Mononuclear cell (primary cell): ENCODE results near the gene TBC1D32. TPM values are rescaled to one million over a fixed set of nuclear protein-coding genes. Genes with fewer than 3 reads are reported as not detected.
"Not testable (repeated sequence)": the region's sequence is repeated elsewhere in the genome, so short reads cannot be mapped to it uniquely, and the experiment has no call there.

Experiments
- H3K27me3 ChIP-seq: 2 replicates; pipeline ENCODE4 v1.6.0; 2011; ENCODE audit warnings: low read length, control low read depth; ENCODE audit not compliant: insufficient read depth
- H3K4me1 ChIP-seq: 2 replicates; pipeline ENCODE4 v1.5.1; 2011; ENCODE audit warnings: mild to moderate bottlenecking, low read length, control low read depth; ENCODE audit not compliant: insufficient read depth
- H3K4me3 ChIP-seq: 2 replicates; pipeline ENCODE4 v1.5.1; 2011; ENCODE audit warnings: mild to moderate bottlenecking, low read length, moderate library complexity
- H3K9me3 ChIP-seq: 2 replicates; pipeline ENCODE4 v1.5.1; 2011; ENCODE audit warnings: low read depth, mild to moderate bottlenecking, control low read depth, low read length
- total RNA-seq: library from RNA; depleted of rRNA; stranded (reverse); fragments of >200 nt; gene quantifications from one replicate; pipeline ENCODE4 v1.2.3, GENCODE V29; 2012

TBC1D32 gene
- total RNA-seq, 1 donor = 13.4 TPM

- H3K4me3 ChIP-seq = no peak overlapping the region
- peaks cover 4% of the 10 kb centered on the region for H3K27me3 ChIP-seq
- H3K9me3 ChIP-seq = no peaks in the 10 kb centered on the region
- H3K4me1 ChIP-seq = peaks cover 6% of the 10 kb centered on the region
Observed at GRCh38 chr6:121338956-121339355, 4.7 kb upstream of the TBC1D32 start.

- no peaks in the 10 kb centered on the region for H3K9me3 ChIP-seq
- peaks cover 11% of the 10 kb centered on the region for H3K4me1 ChIP-seq
- peaks cover 4% of the 10 kb centered on the region for H3K27me3 ChIP-seq
- H3K4me3 ChIP-seq = no peak overlapping the region
Observed at GRCh38 chr6:121338366-121338765, 4.1 kb upstream of the TBC1D32 start.

GRCh38 chr6:121335087-121336008 lies 1.1 kb upstream of the TBC1D32 start:
- Histone ChIP-seq H3K27me3 (no peaks in the 10 kb centered on the region), H3K4me1 (peaks cover 11% of the 10 kb centered on the region), H3K4me3 (peak overlapping the region; percentile 64), H3K9me3 (no peaks in the 10 kb centered on the region)

- H3K9me3 ChIP-seq, H3K27me3 ChIP-seq: not testable (repeated sequence)
- Histone ChIP-seq H3K4me3 (peak overlapping the region; percentile 64), H3K4me1 (peaks cover 11% of the 10 kb centered on the region)
Observed at GRCh38 chr6:121333694-121334093, 586 bp downstream of the TBC1D32 start.

- H3K27me3 ChIP-seq = no peaks in the 10 kb centered on the region
- peaks cover 11% of the 10 kb centered on the region for H3K4me1 ChIP-seq
- H3K9me3 ChIP-seq = no peaks in the 10 kb centered on the region
- no peak overlapping the region for H3K4me3 ChIP-seq
Observed at GRCh38 chr6:121333196-121333595, 1.1 kb downstream of the TBC1D32 start.

DNA sequence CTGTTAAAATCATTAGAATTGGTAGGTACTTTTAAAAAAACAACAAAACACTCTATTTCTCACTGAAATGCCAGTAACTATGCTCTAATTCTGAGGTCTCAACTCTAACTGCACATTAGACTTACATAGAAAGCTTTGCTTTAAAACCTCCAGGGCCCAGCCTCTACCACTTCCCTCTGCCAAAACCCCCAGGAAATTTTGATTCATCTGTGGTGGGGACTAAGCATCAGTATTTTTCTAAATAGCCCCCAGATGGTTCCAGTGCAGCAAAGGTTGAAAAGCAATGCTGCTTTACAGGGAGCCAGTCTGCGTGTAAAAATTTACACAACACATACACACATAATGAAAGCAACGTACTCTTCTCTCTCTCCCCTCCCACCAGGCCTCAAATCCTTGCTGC lies 3.8 kb downstream of the TBC1D32 start:
- no peak overlapping the region for H3K4me3 ChIP-seq
- H3K27me3 ChIP-seq = no peaks in the 10 kb centered on the region
- peaks cover 11% of the 10 kb centered on the region for H3K4me1 ChIP-seq
- H3K9me3 ChIP-seq = no peaks in the 10 kb centered on the region

DNA sequence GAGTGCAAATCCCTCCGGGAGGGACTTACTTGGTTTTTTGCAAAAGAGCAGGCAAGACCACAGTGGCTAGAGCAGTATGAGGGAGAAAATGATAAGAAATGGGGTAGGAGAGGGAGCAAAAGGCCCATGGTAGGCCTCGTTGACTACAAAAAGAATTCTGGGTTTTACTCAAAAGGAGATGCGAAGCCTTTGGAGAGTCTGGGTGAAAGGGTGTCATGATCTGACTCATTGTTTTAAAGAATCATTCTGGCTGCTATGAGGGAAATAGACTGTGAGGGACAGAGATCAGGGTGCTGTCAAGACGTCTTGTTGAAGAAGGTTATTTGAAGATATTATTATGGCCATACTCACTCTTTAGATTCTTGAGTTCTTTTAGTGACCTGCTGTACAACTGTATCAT lies 13.0 kb downstream of the TBC1D32 start:
- H3K9me3 ChIP-seq = no peaks in the 10 kb centered on the region
- no peaks in the 10 kb centered on the region for H3K27me3 ChIP-seq
- no peaks in the 10 kb centered on the region for H3K4me1 ChIP-seq
- H3K4me3 ChIP-seq = no peak overlapping the region

- H3K9me3 ChIP-seq = no peaks in the 10 kb centered on the region
- no peaks in the 10 kb centered on the region for H3K27me3 ChIP-seq
- H3K4me1 ChIP-seq = no peaks in the 10 kb centered on the region
- H3K4me3 ChIP-seq = no peak overlapping the region
Observed at GRCh38 chr6:121319603-121320002, 14.7 kb downstream of the TBC1D32 start.

- Histone ChIP-seq H3K27me3 (no peaks in the 10 kb centered on the region), H3K9me3 (no peaks in the 10 kb centered on the region), H3K4me1 (no peaks in the 10 kb centered on the region), H3K4me3 (no peak overlapping the region)
Observed at GRCh38 chr6:121319112-121319553, 15.1 kb downstream of the TBC1D32 start.

GRCh38 chr6:121314381-121315112 lies 19.7 kb downstream of the TBC1D32 start:
- no peaks in the 10 kb centered on the region for H3K9me3 ChIP-seq

GRCh38 chr6:121311814-121312213 lies 22.5 kb downstream of the TBC1D32 start:
- not testable (repeated sequence) for H3K27me3 ChIP-seq, H3K9me3 ChIP-seq, H3K4me1 ChIP-seq, H3K4me3 ChIP-seq

More at GRCh38 chr6:121314381-121315112, 19.7 kb downstream of the TBC1D32 start:
- Histone ChIP-seq H3K4me1 (no peaks in the 10 kb centered on the region), H3K4me3 (no peak overlapping the region), H3K27me3 (no peaks in the 10 kb centered on the region)

DNA sequence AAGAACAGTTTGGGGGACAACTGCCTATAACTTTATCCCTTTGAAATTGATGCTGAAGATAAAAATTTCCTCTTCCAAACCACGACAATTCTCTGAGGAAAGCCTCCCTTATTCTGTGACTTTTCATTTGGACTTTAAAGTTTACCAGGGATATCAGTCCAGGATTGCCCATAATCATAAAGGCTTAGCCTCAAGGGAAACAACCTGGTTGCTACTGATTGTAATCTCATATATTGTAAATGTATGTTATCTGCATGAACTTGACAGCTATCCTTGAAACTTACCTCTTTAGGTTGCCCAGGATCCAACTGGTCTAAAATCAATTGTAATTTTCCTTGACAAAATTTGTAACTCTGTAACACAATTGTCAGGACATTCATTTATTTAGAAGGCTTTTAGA lies 23.8 kb downstream of the TBC1D32 start:
- no peaks in the 10 kb centered on the region for H3K9me3 ChIP-seq
- H3K4me3 ChIP-seq = no peak overlapping the region
- no peaks in the 10 kb centered on the region for H3K27me3 ChIP-seq
- H3K4me1 ChIP-seq = no peaks in the 10 kb centered on the region

GRCh38 chr6:121309768-121310469 lies 24.4 kb downstream of the TBC1D32 start:
- Histone ChIP-seq H3K4me3 (no peak overlapping the region), H3K27me3 (no peaks in the 10 kb centered on the region), H3K4me1 (no peaks in the 10 kb centered on the region), H3K9me3 (no peaks in the 10 kb centered on the region)

DNA sequence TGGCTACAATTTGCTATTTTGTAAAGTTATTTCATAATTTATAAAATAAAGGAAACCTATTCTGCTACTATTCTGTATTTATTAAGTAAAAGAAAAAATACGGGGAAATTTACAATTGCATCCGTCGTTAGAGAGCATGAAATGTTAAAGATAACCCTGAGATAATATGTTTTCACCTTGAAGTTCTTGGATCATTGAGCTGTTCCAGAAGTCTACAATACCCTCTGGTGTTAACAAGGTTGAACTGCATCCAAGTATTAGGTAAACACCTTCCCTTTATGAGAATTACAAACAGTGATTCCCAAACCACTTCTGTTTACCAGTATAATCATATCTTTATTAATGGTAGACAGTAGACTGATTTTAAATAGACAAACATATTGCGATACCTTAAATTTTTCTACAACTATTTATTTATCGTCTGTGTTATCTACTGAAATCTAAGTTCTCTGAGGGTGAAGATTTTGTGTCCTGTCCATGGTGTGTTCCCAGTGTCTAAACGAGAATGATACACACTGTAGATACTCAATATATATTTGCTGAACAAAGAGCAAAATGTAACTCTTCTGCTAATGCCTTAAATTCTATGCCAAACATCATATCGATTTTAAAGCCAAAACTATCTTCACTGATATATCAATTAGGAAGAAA lies 28.2 kb downstream of the TBC1D32 start:
- no peaks in the 10 kb centered on the region for H3K27me3 ChIP-seq
- no peaks in the 10 kb centered on the region for H3K4me1 ChIP-seq
- no peak overlapping the region for H3K4me3 ChIP-seq
- H3K9me3 ChIP-seq = no peaks in the 10 kb centered on the region
